GM12878 (cell line): Measurements from ENCODE around the gene MIA3.

Experiments
- ASH2L ChIP-seq: fragments of 300-600, 200-600 bp; sonication (generic); IDR thresholded peaks from 2 replicates; pipeline ENCODE4 v1.6.1; 2017; ENCODE audit warnings: low read depth, mild to moderate bottlenecking, borderline replicate concordance
- BACH1 ChIP-seq: fragments of 450-650 bp; IDR thresholded peaks from 2 replicates; pipeline ENCODE4 v1.6.1; 2017; ENCODE audit warnings: mild to moderate bottlenecking, borderline replicate concordance
- BRCA1 ChIP-seq: IDR thresholded peaks from 2 replicates; pipeline ENCODE4 v1.6.1; 2011; ENCODE audit warnings: low read depth, low read length, improper control_type of control experiment
- EZH2 ChIP-seq: IDR thresholded peaks from 2 replicates; pipeline ENCODE4 v1.6.1; 2012; ENCODE audit warnings: low read depth, mild to moderate bottlenecking, control low read depth, inconsistent platforms, low read length, borderline replicate concordance; ENCODE audit not compliant: control insufficient read depth
- HCFC1 ChIP-seq: fragments of 150-350 bp; IDR thresholded peaks from 2 replicates; pipeline ENCODE4 v1.6.1; 2014; ENCODE audit warnings: low read length
- HDAC2 ChIP-seq: fragments of 200-600 bp; sonication (generic); IDR thresholded peaks from 2 replicates; pipeline ENCODE4 v1.6.1; 2017
- PAX5 ChIP-seq: IDR thresholded peaks from 2 replicates; pipeline ENCODE4 v1.6.1; 2011; ENCODE audit warnings: low read depth, low read length, borderline replicate concordance
- POLR2AphosphoS5 ChIP-seq: IDR thresholded peaks from 2 replicates; pipeline ENCODE4 v1.6.1; 2011; ENCODE audit warnings: mild to moderate bottlenecking, low read length, inconsistent platforms
- RAD21 ChIP-seq: IDR thresholded peaks from 2 replicates; pipeline ENCODE4 v1.6.1; 2011; ENCODE audit warnings: mild to moderate bottlenecking, low read depth, low read length, moderate library complexity; ENCODE audit not compliant: insufficient read depth
- TCF7 ChIP-seq: IDR thresholded peaks from 2 replicates; pipeline ENCODE4 v1.6.1; 2014; ENCODE audit warnings: antibody characterized with exemption, borderline replicate concordance
- ZNF274 ChIP-seq: IDR thresholded peaks from one replicate; pipeline ENCODE4 v1.8.0; 2011; ENCODE audit not compliant: insufficient read length, insufficient read depth
- TF ChIP-seq, protein P1 (sequence below), 3 experiments: IDR thresholded peaks in 2 of 3; conservative IDR thresholded peaks in 1 of 3; 2 replicates each; pipeline ENCODE4 v1.5.1; 2011; ENCODE audit warnings: low read depth in 3 of 3, low read length in 3 of 3, mild to moderate bottlenecking in 3 of 3, control low read depth in 2 of 3, moderate library complexity in 2 of 3, inconsistent platforms in 1 of 3, mixed read lengths in 1 of 3; ENCODE audit not compliant: control insufficient read depth in 2 of 3, insufficient read depth in 1 of 3; ENCODE audit errors: extremely low read depth in 1 of 3
- TF ChIP-seq, protein P2 (sequence below): IDR thresholded peaks from 2 replicates; pipeline ENCODE4 v1.6.1; 2012; ENCODE audit warnings: low read depth, low read length, improper control_type of control experiment

DNA sequence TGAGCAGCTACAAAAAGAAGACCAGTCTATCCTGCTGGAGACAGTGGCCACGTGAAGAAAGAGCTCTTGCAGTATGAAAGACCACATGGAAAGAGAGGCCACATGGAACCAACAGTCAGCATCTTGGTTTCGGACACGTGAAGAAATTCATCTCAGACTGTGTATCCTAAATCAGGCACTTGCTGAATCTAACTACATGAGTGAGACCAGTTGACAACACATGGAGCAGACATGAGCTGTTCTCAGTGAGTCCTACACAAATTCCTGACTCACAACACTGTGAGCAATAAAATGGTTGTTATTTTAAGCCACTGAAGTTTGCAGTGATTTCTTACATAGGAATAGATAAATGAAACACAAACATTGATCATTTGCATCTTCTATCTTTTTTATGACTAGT lies 25.7 kb upstream of the MIA3 start:
- no peak for TF ChIP-seq BACH1
- TF ChIP-seq, protein P1, sequence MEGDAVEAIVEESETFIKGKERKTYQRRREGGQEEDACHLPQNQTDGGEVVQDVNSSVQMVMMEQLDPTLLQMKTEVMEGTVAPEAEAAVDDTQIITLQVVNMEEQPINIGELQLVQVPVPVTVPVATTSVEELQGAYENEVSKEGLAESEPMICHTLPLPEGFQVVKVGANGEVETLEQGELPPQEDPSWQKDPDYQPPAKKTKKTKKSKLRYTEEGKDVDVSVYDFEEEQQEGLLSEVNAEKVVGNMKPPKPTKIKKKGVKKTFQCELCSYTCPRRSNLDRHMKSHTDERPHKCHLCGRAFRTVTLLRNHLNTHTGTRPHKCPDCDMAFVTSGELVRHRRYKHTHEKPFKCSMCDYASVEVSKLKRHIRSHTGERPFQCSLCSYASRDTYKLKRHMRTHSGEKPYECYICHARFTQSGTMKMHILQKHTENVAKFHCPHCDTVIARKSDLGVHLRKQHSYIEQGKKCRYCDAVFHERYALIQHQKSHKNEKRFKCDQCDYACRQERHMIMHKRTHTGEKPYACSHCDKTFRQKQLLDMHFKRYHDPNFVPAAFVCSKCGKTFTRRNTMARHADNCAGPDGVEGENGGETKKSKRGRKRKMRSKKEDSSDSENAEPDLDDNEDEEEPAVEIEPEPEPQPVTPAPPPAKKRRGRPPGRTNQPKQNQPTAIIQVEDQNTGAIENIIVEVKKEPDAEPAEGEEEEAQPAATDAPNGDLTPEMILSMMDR (IDR thresholded peaks at IDR 0.05 in 2 of 3, conservative IDR thresholded peaks at IDR 0.05 in 1 of 3; ENCODE audit: control insufficient read depth in 2 of 3, extremely low read depth in 1 of 3, insufficient read depth in 1 of 3, low read depth in 3 of 3, low read length in 3 of 3): no peak
- TF ChIP-seq PAX5: no peak
- no peak for TF ChIP-seq EZH2
- TF ChIP-seq ZNF274: no peak
- no peak for TF ChIP-seq TCF7
- TF ChIP-seq POLR2AphosphoS5: no peak
- TF ChIP-seq HCFC1: no peak
- TF ChIP-seq, protein P2, sequence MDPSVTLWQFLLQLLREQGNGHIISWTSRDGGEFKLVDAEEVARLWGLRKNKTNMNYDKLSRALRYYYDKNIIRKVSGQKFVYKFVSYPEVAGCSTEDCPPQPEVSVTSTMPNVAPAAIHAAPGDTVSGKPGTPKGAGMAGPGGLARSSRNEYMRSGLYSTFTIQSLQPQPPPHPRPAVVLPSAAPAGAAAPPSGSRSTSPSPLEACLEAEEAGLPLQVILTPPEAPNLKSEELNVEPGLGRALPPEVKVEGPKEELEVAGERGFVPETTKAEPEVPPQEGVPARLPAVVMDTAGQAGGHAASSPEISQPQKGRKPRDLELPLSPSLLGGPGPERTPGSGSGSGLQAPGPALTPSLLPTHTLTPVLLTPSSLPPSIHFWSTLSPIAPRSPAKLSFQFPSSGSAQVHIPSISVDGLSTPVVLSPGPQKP: no peak
- no peak for TF ChIP-seq ASH2L
- no peak for TF ChIP-seq RAD21
- TF ChIP-seq HDAC2: no peak
- no peak for TF ChIP-seq BRCA1
